Neural crest cell (in vitro differentiated cells): ENCODE results near the gene NXPH4. TPM values are rescaled to one million over a fixed set of nuclear protein-coding genes. Genes with fewer than 3 reads are reported as not detected.

Experiments used
- DNase-seq: peaks from one replicate; pipeline ENCODE4 v3.0.0; 2021; ENCODE audit warnings: low read depth, mixed read lengths, low spot score
- H3K27ac Mint-ChIP-seq: one replicate; pipeline ENCODE4 v1.8.0; 2021; ENCODE audit warnings: mild to moderate bottlenecking, mixed read lengths; ENCODE audit not compliant: unreplicated experiment
- H3K27me3 Mint-ChIP-seq: 2 replicates; pipeline ENCODE4 v1.8.0; 2021; ENCODE audit warnings: low read depth, mild to moderate bottlenecking, mixed read lengths
- H3K36me3 Mint-ChIP-seq: 2 replicates; pipeline ENCODE4 v1.8.0; 2021; ENCODE audit warnings: low read depth, mild to moderate bottlenecking, mixed read lengths
- H3K4me1 Mint-ChIP-seq: 2 replicates; pipeline ENCODE4 v1.8.0; 2021; ENCODE audit warnings: mixed read lengths
- H3K4me3 Mint-ChIP-seq: one replicate; pipeline ENCODE4 v1.8.0; 2021; ENCODE audit warnings: mild to moderate bottlenecking, mixed read lengths
- H3K9me3 Mint-ChIP-seq: 2 replicates; pipeline ENCODE4 v1.8.0; 2021; ENCODE audit warnings: mixed read lengths
- CTCF ChIP-seq: fragments of 200-600 bp; sonication (generic); conservative IDR thresholded peaks from 2 replicates; pipeline ENCODE4 v1.5.0; 2021; ENCODE audit warnings: antibody characterized with exemption, mild to moderate bottlenecking
- total RNA-seq: library from RNA; stranded (reverse); gene quantifications from 2 replicates; pipeline ENCODE4 v1.2.1, GENCODE V29; 2021

Gene NXPH4
- total RNA-seq, 1 donor from 2014 or later, result 0.91 TPM

- Mint-ChIP-seq H3K4me1 (peaks cover 53% of the 10 kb centered on the region), H3K9me3 (no peaks in the 10 kb centered on the region), H3K36me3 (peaks cover 22% of the 10 kb centered on the region), H3K4me3 (peak overlapping the region; percentile 80), H3K27me3 (peaks cover 48% of the 10 kb centered on the region), H3K27ac (peak overlapping the region; percentile 43)
- TF ChIP-seq CTCF, result no peak
- DNase-seq, result no peak
These were observed 18.0 kb downstream of the NXPH4 start for GRCh38 chr12:57234571-57235016.

- no peak for DNase-seq
- Mint-ChIP-seq H3K36me3 (peaks cover 22% of the 10 kb centered on the region), H3K27me3 (peaks cover 48% of the 10 kb centered on the region), H3K9me3 (no peaks in the 10 kb centered on the region), H3K27ac (no peak overlapping the region), H3K4me3 (peak overlapping the region; percentile 80), H3K4me1 (peaks cover 50% of the 10 kb centered on the region)
- no peak for TF ChIP-seq CTCF
These were observed 18.6 kb downstream of the NXPH4 start for GRCh38 chr12:57235017-57235727.

GRCh38 chr12:57235728-57236131 is 19.1 kb downstream of the NXPH4 start:
- H3K4me1 Mint-ChIP-seq, result peaks cover 50% of the 10 kb centered on the region
- peaks cover 17% of the 10 kb centered on the region for H3K36me3 Mint-ChIP-seq
- peak overlapping the region; percentile 80 for H3K4me3 Mint-ChIP-seq
- no peak overlapping the region for H3K27ac Mint-ChIP-seq
- H3K9me3 Mint-ChIP-seq, result no peaks in the 10 kb centered on the region
- DNase-seq, result no peak
- H3K27me3 Mint-ChIP-seq, result peaks cover 52% of the 10 kb centered on the region
- TF ChIP-seq CTCF, result no peak

GRCh38 chr12:57236201-57236924 is 19.8 kb downstream of the NXPH4 start:
- Mint-ChIP-seq H3K4me3 (peak overlapping the region; percentile 90), H3K27ac (no peak overlapping the region), H3K9me3 (no peaks in the 10 kb centered on the region), H3K27me3 (peaks cover 58% of the 10 kb centered on the region), H3K4me1 (peaks cover 52% of the 10 kb centered on the region), H3K36me3 (peaks cover 17% of the 10 kb centered on the region)
- TF ChIP-seq CTCF, result no peak
- no peak for DNase-seq

GRCh38 chr12:57236925-57237595 is 20.5 kb downstream of the NXPH4 start:
- Mint-ChIP-seq H3K27ac (no peak overlapping the region), H3K4me3 (peak overlapping the region; percentile 90), H3K9me3 (no peaks in the 10 kb centered on the region), H3K36me3 (peaks cover 12% of the 10 kb centered on the region), H3K27me3 (peaks cover 65% of the 10 kb centered on the region), H3K4me1 (peaks cover 59% of the 10 kb centered on the region)
- DNase-seq, result no peak
- no peak for TF ChIP-seq CTCF
